HG03439 (cell line): Measurements from ENCODE around the gene BTN2A1.
"Not testable (repeated sequence)": the region's sequence is repeated elsewhere in the genome, so short reads cannot be mapped to it uniquely, and the experiment has no call there.

Source experiments
- ATAC-seq: cut with Tn5 transposase; IDR thresholded peaks from one replicate; pipeline ENCODE4 v1.9.1; 2021; ENCODE audit warnings: mild to moderate bottlenecking, moderate library complexity; ENCODE audit not compliant: unreplicated experiment

Gene BTN2A1

DNA sequence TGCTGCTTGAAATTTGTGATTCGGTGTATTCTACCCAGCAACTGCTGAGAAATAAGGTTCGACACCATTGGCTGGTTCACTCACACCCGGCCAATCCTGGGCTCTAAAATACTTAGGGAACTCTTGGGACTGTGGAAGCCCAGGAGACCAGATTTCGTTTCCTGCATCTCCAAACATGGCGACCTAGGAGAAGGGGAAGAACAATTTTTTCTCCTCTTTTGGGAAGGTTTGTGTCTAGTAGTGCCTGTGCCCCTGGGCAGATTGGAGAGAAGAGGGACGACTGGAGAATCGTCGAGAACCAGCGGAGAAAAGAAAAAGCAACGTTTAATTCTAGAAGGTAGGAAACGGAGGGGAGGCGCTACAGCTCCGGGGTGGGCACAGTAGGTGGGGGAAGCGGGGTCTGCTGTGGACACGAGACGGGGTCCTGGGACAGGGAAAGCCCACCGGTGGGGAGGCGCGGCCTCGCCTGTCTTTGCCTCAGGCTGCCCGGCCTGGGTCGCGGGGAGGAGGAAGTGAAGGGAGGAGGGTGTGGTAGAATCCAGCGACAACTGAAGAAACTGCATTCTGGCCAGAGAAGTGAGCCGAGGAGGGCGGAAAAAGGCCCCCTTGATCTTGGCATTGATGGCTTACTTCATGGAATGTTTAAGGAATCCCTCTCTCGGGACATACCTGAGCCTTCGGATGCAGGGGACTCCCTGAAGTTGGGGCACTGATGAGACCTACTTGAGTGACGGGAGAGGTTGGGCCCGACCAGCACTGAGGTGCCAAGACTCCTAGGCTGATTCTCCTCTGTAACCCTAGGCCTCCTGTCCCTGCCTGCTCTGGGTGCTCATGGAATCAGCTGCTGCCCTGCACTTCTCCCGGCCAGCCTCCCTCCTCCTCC, at the start of gene BTN2A1:
BTN2A1 (plus strand) TSS at position 150 of the 883 bp plus-strand sequence; CDS start at position 832, 682 bp downstream.
- peak; percentile 98 for ATAC-seq

DNA sequence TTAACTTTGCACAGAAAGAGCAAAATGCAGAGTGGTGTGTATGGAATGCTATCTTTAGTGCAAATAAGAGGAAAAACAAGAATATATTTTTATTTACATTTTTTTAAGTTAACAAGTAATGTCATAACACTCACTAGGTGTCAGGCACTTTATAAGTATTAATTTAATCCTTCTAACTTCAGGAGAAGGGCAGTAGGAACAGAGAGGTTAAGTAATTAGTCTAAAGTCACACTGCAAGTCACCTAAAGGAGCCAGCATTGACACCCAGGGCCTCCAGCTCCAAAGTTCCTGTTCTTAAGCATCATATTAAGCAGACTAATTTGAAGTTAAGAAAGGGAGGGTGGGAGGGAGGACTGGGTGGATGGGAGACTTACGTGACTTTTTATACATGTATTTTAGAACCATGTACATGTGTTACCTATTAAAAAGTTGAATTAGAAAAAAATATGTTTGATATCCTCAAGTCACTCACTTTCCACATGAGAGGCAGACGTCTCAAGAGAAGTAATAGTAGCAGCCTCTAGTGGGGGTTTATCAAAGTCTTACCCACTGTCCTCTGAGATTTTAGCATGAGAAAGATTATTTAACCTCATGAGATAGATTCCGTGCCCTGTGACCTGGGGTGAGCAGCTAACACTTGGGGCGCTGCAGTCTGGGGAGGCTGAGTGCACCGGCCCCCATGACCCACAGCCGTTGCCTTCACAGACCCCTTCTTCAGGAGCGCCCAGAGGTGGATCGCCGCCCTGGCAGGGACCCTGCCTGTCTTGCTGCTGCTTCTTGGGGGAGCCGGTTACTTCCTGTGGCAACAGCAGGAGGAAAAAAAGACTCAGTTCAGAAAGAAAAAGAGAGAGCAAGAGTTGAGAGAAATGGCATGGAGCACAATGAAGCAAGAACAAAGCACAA, 48.7 kb upstream of the BTN2A1 start:
- ATAC-seq, result no peak

DNA sequence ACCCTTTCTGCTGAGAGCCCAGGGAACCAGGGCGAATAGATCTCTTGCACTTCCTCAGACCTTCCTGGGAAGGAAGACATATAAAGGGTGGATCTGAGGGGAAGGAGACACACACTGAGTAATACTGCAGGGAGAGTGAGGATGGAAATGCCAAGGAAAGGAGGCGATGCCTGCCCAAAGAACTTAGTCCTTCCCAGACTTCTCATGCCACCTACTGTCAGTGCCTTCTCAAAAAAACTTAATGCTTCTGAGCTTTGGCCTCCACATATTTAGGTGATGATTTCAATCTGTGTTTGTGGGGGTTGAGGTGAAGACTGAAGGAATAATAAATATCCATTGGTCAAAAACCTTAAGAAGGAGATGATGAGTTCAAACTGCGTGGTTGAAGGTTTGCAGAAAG, 46.0 kb upstream of the BTN2A1 start:
- ATAC-seq, result no peak

DNA sequence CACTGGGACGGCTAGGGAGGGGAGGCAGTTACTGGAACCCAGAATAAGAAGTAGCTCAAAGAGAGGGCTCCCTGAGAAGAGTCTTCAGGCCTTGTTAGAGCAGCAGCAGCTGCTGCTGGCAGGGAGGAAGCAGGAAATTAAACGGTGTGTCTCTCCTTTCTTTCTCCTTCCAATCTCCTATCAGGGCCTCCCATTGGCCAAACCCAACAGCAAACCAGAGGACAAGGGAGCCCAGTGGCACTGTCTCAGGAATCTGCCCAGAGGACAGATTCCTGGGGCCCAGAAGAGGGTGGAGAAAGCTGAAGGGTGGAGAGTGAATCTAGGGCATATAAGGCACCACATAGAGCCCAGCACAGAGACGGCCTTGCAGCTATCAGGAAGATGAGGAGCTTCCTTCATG, 45.5 kb upstream of the BTN2A1 start:
- no peak for ATAC-seq

DNA sequence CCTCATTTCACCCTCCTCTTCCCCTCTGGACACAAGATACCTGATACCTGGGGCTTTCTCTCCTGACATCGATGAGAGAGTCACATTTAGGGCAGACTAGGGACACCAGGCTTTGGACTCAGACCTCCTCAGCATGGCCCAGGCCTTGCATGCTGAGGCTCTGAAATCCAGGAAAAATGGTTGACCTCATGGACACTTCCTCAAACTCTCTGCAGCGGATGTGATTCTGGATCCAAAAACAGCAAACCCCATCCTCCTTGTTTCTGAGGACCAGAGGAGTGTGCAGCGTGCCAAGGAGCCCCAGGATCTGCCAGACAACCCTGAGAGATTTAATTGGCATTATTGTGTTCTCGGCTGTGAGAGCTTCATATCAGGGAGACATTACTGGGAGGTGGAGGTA, 44.8 kb upstream of the BTN2A1 start:
- no peak for ATAC-seq

DNA sequence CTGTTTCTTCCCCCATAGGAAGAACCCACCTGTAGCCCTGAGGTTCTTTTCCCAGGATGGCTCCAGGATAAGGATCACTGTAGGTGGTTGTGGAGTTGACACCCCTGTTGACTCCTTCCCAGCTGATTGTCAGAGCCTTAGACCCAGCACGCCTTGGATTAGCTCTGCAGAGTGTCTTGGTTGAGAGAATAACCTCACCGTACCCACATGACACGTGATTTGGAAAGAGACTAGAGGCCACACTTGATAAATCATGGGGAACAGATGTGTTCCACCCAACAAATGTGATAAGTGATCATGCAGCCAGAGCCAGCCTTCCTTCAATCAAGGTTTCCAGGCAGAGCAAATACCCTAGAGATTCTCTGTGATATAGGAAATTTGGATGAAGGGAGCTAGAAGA, 43.5 kb upstream of the BTN2A1 start:
- ATAC-seq, result no peak

DNA sequence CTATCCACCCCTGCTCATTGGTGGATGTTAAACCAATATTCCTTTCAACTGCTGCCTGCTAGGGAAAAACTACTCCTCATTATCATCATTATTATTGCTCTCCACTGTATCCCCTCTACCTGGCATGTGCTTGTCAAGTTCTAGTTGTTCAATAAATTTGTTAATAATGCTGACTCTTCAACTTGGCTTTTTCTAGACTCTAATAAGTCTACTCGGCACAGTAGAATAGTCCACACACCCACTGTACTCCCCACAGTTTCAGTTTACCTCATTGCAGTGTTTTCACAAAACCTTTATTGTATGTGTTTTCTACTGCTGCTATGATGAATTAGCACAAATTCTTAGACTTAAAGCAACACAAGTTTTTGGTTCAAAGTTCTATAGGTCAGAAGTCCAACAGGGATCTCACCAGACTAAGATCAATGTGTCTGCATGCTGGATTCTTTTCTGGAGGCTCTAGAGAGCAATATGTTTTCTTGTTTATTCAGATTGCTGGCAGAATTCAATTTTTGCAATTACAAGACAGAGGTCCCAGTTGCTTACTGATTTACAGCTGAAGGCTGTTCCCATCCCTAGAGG, 42.6 kb upstream of the BTN2A1 start:
- ATAC-seq, result no peak

DNA sequence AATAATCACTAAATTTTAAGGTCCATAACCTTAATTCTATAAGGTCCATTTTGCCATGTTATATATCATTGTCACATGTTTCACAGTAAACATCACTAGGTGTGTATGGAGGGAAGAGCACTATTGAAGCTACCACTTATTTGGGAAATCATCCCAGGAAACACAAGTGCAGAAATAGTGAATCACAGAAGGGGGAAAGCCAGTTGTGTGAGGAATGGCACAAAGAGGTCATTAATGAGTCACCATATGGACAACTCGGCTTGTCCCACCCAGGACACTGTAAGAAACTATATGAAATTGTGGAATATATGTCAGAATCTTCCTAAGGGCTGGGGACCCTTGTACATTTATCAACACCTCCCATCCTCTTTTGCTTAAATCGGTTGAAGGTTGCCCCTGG, 42.0 kb upstream of the BTN2A1 start:
- no peak for ATAC-seq

DNA sequence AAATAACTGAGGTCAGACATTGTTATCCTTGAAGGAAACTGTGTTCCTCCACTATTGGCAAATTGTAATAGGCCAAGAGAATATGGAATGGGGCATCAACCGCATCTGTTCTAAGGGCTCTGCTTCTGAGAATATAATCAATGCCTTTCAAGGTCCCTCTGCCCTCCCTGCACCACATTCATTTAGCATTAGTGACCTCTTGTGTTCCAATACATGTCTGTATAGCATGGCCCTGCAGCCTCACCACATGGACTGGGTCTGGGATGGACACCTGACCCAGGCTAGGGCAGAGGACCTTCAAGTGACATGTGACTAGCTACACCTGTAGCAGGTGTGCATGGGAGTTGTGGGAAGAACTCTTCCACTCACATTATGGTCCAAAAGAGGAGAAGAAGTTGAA, 41.5 kb upstream of the BTN2A1 start:
- no peak for ATAC-seq

DNA sequence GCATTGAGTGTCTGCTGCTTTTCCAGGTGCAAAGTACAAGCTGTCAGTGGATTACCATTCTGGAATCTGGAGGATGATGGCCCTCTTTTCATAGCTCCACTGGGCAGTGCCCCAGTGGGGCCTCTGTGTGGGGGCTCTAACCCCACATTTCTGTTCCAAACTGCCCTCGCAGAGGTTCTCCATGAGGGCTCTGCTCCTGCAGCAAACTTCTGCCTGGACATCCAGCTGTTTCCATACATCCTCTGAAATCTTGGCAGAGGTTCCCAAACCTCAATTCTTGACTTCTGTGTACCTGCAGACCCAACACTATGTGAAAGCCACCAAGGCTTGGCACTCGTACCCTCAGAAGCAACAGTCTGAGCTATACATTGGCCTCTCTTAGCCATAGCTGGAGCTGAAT, 39.7 kb upstream of the BTN2A1 start:
- not testable (repeated sequence) for ATAC-seq

DNA sequence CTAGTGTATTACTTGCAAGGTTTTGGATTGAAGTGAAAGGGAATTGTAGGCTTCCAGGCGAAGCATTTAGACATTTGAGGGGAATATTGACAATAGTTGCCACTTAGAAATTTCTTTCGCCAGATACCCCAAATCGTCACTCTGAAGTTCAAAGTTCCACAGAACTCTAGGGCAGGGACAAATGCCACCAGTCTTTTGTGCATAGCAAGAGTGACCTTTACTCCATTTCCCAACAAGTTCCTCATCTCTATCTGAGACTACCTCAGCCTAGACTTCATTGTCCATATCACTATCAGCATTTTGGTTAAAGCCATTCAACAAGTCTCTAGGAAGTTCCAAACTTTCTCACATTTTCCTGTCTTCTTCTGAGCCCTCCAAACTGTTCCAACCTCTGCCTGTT, 39.0 kb upstream of the BTN2A1 start:
- ATAC-seq, result not testable (repeated sequence)

DNA sequence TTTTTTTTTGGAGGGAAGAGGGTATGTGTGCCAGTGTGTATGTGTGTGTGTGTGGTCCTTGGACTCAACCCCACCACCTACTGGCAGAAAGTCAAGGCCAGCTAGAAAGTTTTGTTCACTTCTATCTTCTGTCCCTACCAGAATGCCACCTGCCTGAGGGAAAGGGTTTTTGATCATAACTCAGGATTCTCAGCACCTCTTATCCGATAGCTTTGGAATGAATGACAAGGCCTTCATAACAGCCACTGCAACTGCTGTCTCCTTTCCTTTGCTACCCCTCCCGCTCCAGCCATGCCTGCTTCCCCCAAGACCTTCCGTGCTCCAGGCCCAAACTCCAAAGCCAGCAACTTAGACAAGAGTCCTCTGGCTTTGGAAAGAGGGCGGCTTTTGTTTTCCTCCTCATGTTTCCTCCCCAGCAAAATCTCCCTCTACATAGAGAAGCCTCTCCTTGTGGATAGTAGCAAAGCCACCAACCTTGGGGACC, 37.0 kb upstream of the BTN2A1 start:
- ATAC-seq, result peak; percentile 18

DNA sequence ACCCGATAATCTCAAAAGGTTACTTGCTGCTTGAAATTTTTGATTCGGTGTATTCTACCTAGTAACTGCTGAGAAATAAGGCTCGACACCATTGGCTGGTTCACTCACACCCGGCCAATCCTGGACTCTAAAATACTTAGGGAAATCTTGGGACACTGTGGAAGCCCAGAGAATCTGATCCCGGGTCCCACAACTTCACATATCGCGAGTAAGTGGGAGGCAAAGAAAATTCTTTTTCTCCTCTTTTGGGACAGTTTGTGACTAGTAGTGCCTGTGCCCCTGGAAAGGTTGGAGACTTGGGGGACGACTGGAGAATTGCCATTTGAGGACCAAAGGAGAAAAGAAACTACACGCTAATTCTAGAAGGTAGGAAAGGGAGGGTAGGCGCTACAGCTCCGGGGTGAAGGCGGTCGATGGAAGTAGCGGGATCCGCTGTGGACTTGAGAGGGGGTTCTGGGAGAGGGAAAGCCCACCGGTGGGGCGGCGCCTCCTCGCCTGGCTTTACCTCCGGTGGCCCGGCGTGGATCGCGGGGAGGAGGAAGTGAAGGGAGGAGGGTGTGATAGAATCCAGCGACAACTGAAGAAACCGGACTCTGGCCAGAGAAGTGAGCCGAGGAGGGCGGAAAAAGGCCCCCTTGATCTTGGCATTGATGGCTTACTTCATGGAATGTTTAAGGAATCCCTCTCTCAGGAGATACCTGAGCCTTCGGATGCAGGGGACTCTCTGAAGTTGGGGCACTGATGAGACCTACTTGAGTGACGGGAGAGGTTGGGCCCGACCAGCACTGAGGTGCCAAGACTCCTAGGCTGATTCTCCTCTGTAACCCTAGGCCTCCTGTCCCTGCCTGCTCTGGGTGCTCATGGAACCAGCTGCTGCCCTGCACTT, 36.3 kb upstream of the BTN2A1 start:
- peak; percentile 84 for ATAC-seq

DNA sequence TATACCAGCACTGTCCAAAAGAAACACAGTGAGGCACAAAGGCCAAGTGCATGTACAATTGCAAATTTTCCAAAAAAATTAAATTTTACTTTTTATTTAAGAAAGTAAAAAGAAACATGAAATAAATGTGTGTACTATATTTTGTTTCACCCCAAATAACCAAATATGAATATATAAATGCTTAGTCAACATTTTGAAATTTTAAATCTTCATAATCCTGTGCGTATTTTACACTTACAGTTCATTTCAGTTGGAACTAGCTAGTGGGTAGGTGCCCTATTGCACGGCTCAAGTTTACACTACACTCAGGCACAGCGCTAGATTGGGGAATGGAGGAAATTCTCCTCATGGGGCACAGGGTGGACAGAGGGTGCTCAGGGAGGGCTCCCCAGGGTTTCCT, 35.4 kb upstream of the BTN2A1 start:
- ATAC-seq, result no peak

DNA sequence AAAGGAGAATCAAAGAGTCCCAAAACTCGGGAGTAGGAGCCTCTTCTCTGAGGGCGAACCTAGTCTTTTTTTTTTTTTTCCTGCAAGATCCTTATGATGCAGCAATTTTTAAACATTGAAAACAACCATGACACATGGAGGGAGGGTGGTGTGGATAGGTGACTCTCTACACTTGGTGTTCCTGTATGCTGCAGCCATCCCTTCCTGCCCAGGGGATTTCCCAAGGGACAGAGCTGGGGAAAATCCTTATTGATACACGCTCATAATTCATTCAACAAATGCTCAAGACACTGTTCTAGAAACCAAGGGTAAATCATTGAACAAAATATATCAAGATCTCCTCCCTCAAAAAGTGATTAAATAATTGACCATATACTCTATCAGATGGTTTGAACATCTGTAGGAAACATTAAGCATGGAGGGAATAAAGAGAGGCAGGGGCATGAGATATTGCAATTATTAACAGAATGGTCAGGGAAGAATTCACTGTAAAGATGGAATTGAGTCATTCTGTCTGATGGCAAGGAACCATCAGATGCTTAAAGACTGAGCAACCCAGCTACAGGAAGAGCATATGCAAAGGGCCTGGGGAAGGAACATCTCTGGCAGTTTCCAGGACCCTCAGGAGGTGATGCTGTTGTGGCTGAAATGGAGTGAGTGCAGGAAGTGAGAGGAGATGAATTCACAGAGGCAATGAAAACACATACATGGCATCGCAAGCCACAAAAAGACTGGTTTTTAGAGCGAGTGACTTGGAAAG, 30.9 kb upstream of the BTN2A1 start:
- ATAC-seq, result no peak

DNA sequence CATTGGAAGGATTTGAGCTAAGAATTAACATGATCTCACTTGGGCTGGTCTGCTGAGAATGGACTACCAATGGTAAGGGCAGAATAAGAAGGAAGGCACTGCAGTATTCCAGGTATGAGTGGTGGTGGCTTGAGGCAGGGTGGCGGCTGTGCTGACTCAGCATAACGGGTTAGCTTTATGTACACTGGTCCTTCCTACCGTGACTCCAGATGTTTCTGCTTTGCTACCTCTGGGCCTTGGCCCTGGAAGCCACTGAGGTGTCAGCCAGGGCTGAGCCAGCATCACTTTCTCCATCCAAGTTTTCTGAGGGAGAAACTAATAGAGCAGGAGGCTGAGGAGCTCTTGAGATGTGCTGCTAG, 30.3 kb upstream of the BTN2A1 start:
- no peak for ATAC-seq

DNA sequence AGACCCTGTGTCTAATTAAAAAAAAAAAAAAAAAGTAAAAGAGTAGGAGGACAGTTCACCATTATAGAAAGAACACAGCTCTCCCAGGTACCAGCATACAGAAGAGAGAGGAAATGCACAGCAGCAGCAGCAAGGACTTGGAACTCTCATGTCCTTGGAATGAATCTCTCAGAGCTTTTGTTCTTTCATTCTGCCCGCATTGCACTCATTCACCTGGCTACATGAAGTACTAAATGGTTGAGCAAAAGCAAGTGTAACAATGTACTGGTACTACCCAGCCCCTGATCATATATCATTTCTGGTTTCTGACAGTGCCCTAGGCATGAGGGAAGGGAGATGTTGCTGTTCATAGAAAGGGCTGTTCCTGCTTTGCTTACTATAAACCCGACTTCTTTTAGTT, 29.5 kb upstream of the BTN2A1 start:
- no peak for ATAC-seq

DNA sequence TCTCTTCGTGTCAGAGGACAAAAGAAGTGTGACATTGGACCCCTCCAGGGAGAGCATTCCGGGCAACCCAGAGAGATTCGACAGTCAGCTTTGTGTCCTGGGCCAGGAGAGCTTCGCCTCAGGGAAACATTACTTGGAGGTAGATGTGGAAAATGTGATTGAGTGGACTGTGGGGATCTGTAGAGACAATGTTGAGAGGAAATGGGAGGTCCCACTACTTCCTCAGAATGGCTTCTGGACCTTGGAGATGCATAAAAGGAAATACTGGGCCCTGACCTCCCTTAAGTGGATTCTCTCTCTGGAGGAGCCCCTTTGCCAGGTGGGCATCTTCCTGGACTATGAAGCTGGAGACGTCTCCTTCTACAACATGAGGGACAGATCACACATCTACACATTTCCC, 27.0 kb upstream of the BTN2A1 start:
- ATAC-seq, result no peak

DNA sequence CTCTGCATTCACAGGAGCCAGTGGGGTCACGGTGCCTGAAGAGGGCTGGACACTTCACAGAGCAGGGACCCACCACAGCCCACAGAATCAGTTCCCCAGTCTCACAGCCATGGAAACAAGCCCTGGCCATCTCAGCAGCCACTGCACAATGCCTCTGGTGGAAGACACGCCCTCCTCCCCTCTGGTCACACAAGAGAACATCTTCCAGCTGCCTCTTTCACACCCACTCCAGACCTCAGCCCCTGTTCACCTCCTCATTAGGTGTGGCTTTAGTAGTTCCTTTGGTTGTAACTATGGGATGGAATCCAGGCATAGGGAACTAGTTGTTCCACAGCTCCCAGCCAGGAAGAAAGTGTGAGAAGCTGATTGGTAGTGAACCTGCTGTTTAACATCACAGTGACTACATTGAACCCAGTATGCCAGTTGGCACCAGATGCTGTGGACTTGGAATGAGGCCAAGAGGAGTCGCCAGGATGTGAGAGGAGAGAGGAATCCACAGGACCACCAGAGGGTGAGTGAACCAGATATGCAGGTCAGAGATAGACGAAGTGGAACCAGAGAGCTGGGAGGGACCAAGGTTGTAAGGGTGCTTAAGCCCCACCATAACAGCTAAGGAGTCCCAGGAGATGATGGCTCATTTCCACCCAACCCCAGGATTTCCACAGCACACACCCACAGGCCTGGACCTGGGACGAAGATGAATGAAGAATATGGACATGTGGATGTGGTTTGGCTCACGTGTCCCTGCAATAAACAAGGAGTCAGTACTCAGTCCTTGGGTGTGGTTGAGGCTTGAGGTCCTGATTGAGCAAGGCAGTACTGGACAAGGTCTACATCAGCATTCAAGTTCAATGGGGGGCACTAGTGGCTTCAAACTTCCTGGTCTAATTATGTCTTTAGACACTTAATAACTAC, 26.2 kb upstream of the BTN2A1 start:
- no peak for ATAC-seq
